Myocyte (in vitro differentiated cells): ENCODE data around the gene CYB5B. TPM values are rescaled to one million over a fixed set of nuclear protein-coding genes. Genes with fewer than 3 reads are reported as not detected.

Experiments
- DNase-seq: peaks from one replicate; pipeline ENCODE4 v3.0.0-alpha.2; 2012; ENCODE audit warnings: low read depth
- total RNA-seq: library from RNA; depleted of rRNA; stranded (reverse); fragments of >200 nt; gene quantifications from 2 replicates; pipeline ENCODE4 v1.2.3, GENCODE V29; 2014

The CYB5B gene
- total RNA-seq, 1 donor from 2014 or later: 220 TPM

GRCh38 chr16:69443927-69444631 lies 19.7 kb downstream of the CYB5B start:
- DNase-seq: peak; percentile 41

GRCh38 chr16:69444873-69445517 lies 20.6 kb downstream of the CYB5B start:
- peak; percentile 33 for DNase-seq

- DNase-seq: peak; percentile 78
Measured at GRCh38 chr16:69448470-69449193, 24.2 kb downstream of the CYB5B start.

- no peak for DNase-seq
Measured at GRCh38 chr16:69451166-69451565, 26.7 kb downstream of the CYB5B start.

DNA sequence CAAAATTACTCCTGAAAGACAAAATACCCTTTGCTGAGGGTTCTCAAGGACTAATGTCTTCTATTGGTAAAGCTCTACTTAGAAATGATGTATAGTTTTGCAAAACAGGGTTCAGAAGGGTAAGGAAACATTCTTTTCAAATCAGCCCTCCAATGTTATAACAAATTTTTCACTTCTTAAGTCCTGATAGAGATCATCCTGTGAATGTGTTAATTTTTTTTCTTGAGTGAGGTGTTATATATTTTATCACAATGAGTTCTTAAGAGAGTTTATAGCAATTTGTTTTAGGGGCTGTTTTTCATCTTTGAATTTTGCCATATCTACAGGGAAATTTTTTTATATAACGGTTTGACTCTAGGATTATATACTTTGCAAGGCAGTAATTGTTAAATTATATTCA lies 29.5 kb downstream of the CYB5B start:
- no peak for DNase-seq

GRCh38 chr16:69463876-69464275 lies 39.5 kb downstream of the CYB5B start:
- DNase-seq: peak; percentile 15

DNA sequence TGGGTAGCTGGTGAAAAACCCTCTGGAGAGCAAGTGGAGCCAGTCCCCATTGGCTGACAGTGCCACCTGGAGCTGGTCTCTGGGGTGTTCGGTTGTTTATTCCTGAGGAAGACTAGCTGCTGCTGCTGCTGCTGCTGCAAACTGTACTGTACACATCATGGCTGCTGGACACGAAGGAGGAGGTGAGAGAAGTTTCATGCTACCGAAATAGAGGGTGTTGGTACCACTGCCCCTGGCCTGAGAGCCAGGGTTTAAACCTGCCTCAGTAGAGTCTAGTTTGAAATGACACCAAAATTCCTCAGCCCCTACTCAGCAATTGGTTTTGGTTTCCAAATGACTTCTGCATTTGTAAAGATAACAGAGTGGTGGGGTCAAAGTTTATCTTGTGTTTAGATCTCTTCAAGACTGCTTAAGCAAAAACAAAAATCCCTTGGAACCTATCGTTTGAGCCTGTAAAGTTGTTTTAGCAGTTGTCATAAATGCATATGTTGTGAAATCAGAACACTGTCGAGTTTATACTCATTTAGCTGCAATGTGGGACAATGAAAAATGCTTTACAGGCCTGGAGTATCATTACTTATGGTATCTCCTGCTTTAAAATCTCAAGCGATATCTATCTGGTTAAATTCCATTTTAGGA lies 40.8 kb downstream of the CYB5B start:
- DNase-seq: peak; percentile 24

DNA sequence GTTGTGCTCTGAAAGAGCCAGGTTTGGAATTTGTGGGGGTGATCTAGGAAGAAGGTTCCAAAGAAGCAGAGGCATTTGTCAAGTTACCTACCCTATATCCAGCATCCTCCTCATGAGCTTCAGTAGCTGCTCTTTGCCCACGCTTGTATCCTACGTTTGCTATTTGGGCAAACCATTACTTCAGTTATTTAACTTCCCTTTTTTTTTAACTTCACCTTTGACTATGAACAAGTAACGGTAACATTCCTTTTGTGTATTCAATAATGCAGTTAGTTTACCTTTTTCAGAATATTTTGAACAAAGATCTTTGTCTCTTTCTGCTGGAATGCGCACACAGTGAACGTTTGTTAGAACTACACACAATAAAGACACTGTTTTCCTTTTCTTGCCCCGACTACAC lies 41.5 kb downstream of the CYB5B start:
- DNase-seq: no peak

DNA sequence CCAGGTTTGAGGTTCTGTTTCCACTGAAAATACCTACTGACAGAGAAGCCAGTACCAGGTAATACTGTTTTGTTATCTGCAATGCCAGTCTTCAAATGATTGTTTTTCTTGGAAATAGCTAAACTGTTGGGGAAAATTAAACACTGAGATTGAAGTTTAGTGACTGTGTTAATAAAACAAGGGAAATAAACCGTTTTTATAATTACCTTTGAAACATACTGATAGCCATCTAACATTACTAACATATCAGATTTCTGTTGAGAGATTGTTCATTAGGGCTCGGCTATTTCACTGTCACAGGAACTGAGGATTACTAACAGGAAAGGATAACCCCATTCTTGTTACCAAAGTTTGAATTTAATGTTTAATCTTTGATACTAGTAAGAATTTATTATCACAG lies 42.1 kb downstream of the CYB5B start:
- DNase-seq: no peak

DNA sequence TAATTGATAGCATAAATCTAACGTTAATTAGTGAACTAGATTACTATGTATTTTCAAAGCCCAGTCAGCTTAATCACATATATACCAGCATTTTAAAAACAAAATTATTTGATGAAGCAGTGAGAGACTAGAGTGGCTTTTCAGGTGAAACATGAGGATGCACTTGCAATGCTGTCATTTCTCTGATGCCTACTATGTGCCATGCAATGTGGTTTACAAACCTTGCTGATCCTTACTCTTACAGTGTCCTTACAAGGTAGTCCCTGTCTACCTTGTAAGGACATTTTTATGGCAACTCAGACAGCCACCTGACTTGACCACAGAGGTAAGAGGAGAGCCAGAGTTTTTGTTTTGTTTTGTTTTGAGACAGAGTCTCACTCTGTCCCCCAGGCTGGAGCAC lies 42.7 kb downstream of the CYB5B start:
- DNase-seq: no peak

DNA sequence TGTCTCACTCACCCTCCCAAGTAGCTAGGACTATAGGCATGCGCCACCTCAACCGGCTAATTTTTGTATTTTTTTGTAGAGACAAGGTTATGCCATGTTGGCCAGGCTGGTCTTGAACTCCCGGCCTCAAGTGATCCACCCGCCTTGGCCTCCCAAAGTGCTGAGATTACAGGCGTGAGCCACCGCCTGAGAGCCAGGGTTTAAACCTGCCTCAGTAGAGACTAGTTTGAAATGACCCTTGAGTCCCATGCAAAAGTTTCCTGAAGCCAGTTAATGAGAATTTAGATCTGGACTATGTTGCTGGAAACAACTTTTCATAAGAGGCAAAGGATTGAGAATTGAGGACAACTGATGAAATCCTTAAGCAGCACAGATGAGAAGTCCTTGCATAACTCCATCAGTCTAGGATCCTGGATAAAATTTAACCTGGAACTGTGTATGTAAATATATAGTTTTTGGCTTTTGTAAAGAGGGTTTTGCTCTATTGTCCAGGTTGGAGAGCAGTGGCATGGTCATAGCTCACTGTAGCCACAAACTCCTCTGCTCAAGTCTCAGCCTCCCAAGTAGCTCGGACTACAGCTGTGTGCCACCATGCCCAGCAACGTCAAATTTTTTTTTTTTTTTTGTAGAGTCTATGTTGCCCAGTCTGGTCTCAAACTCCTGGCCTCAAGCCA lies 43.2 kb downstream of the CYB5B start:
- DNase-seq: no peak

GRCh38 chr16:69469807-69470561 lies 45.6 kb downstream of the CYB5B start:
- DNase-seq: no peak

DNA sequence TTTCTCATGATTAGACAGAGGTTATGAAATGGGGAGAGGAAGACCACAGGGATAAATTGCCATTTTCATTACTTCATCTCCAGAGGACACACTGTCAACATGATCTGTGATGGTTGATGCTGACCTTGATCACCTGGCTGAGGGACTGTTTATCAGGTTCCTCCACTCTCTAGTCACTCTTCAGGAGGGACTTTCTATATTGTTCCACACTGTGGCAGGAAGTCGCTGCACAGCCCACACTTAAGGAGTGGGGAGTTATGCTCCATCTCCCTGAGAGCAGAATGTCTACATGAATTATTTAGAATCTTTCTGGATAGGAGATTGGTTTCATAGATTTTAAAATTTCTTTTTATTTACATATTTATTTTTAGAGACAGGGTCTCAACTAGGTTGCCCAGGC lies 46.7 kb downstream of the CYB5B start:
- no peak for DNase-seq

- DNase-seq: no peak
Measured at GRCh38 chr16:69474408-69474807, 50.0 kb downstream of the CYB5B start.

DNA sequence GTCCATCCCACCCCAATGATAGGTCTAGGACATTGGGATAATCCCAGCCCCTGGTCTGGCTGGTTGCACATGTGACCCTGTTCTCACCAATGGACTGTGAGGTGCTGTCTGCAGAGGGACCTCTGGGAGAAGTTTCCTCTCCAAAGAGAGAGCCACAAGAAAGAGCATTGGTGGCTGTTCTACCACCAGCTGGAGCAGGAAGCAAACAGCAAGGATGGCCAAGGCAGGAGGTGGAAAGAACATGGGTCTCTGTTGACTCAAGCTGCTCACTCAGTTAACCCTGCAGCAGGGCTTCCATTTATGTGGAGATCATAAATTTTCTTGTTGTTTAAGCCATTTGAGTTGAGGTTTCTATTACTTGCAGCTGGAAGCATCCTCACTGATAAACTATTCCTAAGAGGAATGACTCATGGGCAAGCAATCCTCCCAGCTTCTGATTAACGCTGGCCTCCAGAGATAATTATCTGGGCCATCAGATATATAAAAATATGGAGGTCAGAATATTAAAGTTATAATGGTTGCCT lies 52.6 kb downstream of the CYB5B start:
- DNase-seq: peak; percentile 49

- DNase-seq: no peak
Measured at GRCh38 chr16:69477546-69477945, 53.1 kb downstream of the CYB5B start.

DNA sequence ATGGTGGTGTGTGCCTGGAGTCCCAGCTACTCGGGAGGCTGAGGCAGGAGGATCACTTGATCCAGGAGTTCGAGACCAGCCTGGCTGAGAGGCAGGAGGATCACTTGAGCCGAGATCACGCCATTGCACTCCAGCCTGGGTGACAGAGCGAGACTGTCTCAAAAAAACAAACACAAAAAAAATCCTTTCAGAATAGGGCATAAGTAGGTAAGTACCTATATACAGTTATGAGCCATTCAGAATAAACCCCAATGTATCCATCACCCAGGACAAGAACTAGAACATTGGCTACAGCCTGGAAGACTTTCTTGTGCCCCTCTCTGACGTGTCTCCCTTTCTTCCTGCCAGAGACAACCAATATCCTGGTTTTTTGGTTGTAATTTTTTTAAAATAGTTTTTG lies 54.3 kb downstream of the CYB5B start:
- DNase-seq: no peak

GRCh38 chr16:69479775-69480174 lies 55.4 kb downstream of the CYB5B start:
- DNase-seq: no peak

GRCh38 chr16:69481901-69482341 lies 57.5 kb downstream of the CYB5B start:
- DNase-seq: peak; percentile 57

DNA sequence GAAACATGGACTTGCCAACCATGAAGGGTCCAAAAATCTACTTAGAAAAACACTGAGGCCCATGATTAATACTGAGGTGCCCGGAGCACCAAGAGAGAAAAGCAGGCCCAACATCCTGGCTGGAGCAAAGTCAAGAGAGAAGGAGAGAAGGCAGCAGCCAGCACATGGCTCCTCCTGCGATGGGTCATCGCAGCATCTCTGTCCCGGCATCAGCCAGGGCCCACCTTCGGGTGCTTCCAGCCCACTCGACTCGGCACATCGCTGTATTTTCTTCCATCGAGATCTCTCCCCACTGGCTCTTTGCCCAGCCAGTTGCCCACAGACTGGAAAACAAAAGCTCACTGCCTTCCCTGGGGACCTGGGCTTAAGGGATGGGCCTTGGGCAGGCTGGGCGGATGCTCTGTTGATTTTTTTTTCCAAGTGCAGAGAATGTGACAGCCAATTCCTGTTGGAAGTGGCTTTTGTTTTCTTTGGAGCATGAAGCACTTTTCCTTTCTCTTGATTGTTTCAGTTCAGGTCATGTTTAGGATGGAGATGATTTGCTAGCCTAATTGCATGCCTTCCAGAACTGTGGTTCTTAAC lies 58.1 kb downstream of the CYB5B start:
- peak; percentile 98 for DNase-seq
